Measurements from ENCODE around the gene CDC14A.
"Not testable (repeated sequence)": the region's sequence is repeated elsewhere in the genome, so short reads cannot be mapped to it uniquely, and the experiment has no call there.

The CDC14A gene

DNA sequence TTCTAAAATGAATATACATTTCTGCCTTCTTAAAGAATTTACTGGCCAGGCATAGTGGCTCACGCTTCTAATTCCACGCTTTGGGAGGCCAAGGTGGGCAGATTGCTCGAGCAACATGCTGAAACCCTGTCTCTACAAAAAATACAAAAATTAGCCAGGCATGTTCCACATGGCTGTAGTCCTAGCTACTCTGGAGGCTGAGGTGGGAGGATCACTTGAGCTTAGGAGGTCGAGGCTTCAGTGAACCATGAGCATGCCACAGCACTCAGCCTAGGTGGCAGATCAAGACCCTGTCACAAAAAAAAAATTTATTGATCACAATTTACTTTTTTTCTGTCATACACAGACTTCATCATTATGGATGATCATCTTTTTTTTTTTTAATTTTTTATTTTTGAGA, 11.5 kb downstream of the CDC14A start:
- no peak for DNase-seq

DNA sequence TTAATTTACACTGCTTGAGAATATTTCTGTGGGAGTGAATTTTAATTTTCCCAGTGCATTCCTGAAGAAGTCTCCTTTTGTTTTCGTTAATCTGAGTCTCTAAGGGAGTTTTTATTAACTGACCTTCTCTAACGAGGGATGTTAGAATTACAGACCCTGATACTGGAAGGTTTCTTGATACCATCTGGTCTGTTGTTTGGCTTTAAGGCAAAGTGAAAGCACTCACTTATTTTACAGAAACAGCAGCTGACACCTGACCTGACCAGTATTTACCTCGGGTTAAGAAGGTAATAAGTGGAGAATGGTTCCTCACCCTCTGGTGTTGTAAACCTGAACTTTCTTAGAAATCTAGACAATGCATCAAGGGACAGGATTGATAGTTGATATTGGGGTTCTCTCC, 12.4 kb downstream of the CDC14A start:
- DNase-seq: no peak

- no peak for DNase-seq
Measured at GRCh38 chr1:100366209-100366525, 13.9 kb downstream of the CDC14A start.

GRCh38 chr1:100369339-100369738, 17.0 kb downstream of the CDC14A start:
- DNase-seq: not testable (repeated sequence)

DNA sequence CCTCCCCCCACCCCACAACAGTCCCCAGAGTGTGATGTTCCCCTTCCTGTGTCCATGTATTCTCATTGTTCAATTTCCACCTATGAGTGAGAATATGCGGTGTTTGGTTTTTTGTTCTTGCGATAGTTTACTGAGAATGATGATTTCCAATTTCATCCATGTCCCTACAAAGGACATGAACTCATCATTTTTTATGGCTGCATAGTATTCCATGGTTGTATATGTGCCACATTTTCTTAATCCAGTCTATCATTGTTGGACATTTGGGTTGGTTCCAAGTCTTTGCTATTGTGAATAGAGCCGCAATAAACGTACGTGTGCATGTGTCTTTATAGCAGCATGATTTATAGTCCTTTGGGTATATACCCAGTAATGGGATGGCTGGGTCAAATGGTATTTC, 21.6 kb downstream of the CDC14A start:
- DNase-seq: not testable (repeated sequence)

GRCh38 chr1:100376890-100377289, 24.6 kb downstream of the CDC14A start:
- not testable (repeated sequence) for DNase-seq

DNA sequence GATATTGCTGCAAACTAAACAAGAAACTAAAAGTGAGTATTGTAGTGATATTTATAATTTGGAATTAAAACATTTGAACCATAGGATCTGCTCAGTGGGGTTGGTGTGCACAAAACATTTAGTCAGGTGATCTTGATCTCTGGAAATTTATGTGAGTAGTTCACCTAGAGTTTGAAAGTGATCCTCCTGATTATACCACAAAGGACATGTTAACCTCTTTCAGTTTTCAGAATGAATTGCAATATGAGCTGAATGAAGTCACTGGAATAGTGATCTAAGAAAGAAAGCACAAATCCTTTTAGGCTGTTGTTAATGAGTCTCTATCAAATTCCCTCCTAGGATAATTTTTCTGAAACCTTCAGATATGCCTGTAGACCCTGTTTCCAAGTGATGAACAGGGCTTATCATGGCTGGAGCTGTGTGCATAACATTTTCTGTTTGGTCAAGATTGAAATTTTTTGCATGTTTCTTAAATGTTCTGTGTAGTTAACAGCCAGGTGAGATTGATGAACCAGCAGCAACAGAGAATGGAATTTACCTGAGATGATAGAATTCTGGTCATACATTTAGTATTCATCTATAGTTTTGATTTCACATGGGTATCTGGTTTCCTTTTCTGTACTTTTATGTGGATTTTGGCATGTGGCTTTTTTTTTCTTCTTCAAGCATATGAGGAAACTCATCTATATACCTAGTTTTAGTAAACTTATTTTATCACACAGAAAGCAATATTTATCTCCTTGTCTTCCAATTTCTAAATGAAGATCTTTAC, 25.5 kb downstream of the CDC14A start:
- DNase-seq: no peak

- no peak for DNase-seq
Measured at GRCh38 chr1:100378956-100379355, 26.6 kb downstream of the CDC14A start.

GRCh38 chr1:100380635-100381034, 28.3 kb downstream of the CDC14A start:
- DNase-seq: no peak

DNA sequence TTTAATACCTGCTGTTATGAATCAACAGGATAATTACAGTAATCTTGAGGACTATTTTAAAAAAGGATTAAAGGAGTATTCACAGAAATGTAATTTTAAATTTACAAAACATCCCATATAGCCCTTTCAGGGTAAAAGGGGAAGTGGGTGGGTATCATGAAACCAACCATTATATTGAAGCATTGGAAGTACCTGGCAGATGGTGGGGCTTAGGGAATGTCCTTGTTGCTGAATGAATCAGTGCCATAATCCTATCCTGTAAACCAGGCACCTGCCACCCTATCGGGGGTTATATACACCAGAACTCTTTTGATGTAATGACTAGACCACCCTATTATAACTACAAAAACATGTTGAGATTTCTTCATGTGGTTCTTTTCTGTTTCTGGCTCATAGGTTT, 30.4 kb downstream of the CDC14A start:
- DNase-seq: no peak

DNA sequence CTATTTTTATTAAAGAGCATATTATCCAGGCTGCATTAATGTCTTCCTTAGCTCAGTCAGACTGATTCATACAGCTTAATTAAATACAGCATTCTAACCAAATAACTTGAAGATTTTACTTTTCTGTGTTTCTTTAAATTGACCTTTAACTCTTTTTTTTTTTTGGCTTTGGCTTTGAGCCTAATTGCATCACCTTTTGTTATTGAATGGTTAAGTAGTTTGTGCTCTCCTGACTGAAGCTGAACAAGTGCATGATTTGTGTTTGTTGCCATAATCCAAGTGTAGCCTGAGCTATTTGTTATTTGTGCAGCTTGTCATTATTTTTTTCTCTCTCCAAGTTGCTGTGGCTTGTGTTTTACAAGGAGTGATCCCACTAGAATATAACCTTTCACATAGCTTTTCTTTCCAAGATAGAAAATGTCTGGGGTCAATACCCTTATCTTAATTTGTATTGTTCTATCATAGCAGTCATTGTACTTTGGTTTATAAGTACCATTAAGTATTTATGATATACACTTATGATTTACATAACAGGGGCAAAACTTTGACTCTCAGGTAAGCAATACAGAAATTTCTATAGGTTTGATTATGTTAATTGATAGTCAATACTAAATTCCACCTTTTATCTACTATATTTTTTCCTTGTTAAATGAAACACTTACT, 31.6 kb downstream of the CDC14A start:
- DNase-seq: no peak

GRCh38 chr1:100387209-100387608, 34.9 kb downstream of the CDC14A start:
- peak; percentile 31 for DNase-seq

DNA sequence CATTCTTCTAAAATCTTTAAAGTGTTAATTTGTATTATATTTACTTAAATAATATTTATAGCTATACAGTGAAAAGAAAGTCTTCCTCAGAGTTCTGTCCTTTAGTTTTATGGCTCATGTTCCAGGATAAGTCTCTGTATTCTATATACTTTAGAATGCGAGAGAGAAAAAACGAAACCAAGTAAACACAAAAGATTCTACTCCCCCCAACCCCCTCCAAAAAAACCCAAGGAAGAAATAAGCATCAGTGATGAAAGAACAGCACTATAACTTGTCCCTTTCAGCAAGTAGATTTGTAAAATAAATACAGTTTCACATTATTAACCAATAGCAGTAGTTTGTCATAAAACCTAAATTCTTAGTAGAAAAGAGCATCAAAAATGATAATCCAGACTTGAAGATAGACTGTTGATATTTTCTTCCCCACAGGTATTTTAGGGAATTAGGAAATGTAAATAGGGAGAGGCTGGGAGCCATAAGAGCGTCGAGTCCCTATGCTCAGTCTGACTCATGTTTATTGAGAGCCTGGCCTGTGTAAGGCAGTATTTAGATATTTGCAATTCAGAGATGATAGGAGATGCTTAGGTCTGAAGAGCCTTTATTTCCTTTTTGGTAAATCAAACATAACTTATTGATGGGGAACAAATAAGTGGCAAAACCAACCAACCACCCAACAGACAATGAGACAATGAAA, 35.5 kb downstream of the CDC14A start:
- no peak for DNase-seq

DNA sequence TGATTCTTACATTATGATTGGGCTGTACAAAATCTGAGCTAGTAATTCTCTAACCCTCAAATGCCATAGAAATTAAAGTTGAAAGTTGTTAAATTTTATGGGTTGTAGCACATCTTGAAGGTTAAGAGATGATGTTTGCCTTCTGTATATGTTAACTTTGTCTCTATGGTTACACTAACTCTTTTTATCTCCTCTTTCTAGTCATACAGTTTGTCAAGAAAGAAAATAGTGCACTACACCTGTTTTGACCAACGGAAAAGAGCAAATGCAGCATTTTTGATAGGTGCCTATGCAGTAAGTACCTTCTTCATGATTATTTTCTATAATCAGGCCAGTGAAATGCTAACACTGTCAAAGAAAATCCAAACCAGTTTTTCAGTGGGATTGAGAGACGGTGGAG, 38.2 kb downstream of the CDC14A start:
- no peak for DNase-seq

GRCh38 chr1:100391675-100392074, 39.4 kb downstream of the CDC14A start:
- no peak for DNase-seq

DNA sequence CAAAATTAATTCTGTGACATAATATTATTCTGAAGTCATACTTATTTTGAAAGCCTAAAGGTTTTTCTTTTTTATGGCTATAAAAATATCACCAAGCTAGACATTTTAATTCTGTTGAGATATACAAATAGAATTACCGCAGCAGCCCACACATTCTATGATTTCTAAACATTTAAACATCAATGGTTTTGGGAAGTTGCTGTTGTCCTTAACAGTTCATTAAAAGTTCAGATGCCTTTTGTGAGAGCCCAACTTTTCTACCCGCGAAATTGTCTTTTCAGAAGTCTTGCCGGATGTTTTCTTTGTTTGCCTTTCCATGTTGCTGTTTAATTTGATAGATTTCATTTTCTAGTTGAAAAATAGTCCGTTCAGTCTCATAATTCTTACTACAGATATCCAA, 40.5 kb downstream of the CDC14A start:
- no peak for DNase-seq

- DNase-seq: no peak
Measured at GRCh38 chr1:100394285-100394684, 42.0 kb downstream of the CDC14A start.

DNA sequence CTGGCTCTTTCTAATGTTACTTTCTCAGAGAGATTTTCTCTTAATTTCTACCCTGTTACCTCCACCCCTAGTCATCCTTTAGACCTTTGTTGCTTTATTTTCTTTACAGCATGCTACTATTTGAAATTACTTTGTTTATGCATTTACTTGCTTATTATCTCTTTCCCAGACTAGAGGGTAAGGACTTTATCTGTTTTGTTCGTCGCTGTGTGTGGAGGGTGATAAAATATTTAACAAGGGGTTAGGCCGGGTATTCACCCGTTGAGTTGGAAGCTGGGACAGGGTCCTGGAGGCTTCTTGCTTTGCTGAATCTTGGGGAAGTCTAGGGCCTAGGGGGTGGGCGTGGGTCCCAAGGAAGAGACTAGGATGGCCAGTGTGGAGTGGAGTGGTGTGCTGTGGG, 43.6 kb downstream of the CDC14A start:
- no peak for DNase-seq

DNA sequence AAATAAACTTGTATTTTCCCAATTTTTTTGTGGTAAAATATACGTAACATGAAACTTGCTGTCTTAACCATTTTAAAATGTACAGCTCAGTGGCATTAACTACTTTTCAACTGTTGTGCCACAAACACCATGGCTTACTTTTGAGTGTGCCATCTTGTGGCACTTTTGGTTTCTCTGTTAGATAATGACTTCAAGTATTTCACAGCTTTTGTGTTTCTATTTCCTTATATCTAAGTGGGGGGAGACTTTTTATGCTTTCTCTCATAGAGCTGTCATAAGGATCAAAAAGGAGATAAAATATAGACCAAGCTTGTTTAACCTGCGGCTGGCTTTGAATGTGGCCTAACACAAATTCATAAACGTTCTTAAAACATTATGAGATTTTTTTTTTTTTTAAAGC, 44.3 kb downstream of the CDC14A start:
- no peak for DNase-seq

DNA sequence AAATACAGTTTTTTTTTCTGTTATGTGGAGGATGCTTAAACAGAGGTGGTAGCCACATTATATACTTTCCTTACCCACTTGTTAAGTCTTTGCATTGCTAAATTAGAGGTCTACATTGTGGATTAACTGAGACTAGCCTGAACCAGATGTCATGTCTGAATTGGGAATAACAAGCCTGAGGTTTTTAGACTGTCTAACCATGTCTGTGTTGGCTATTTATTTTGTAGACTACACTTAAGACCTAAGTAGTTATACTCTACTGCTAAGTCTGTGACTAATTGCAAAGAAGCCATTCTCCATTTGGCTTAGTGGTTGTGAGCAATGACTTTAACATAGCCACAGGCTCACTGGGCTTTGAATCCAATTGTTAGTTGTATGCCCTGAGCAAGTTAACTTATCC, 45.4 kb downstream of the CDC14A start:
- DNase-seq: no peak

DNA sequence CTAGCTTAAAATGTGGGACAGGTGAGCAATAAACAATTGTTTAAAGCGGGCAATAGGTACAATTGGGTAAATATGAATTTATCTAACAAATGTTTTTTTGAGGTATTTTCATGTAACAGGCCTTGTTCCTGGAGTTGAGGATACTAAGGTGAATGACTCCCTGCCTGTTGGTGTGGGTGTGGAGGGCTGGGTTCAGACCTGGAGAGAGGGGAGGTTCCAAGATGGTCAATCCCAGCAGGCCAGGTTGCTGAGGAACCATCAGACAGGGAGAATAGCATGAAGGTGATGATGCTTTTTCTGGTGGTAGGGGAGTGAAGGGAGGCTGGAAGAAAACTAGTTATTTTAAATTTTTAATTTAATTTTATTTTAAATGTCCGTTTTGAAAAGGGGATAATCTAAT, 46.3 kb downstream of the CDC14A start:
- DNase-seq: no peak

- peak; percentile 47 for DNase-seq
Measured at GRCh38 chr1:100400404-100400803, 48.1 kb downstream of the CDC14A start.

DNA sequence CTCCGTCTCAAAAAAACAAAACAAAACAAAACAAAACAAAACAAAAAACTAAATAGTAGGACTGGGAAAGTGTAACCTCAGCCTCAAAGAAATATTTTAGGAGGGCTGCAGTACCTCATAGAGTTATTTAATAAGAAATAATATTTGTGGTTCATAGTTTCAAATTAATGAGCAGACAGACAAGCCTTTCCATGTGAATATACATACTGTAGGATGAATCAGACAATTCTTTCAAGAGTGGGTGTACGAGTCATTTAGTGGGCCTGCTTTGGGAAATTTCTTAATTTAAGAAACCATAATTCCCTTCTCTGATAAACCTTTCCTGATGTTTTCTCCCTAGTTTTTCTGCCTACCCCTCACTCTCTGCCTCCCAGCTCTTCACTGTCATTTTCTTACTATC, 52.5 kb downstream of the CDC14A start:
- no peak for DNase-seq

GRCh38 chr1:100405902-100406301, 53.6 kb downstream of the CDC14A start:
- not testable (repeated sequence) for DNase-seq
